Thyroid gland (tissue), 4 donors: ENCODE results near the gene ETV3L.

Experiments used
- CTCF ChIP-seq, 6 experiments: fragments of 200-600 bp in 3 of 6; fragments of 450-650 bp in 3 of 6; sonication (generic) in 3 of 6; IDR thresholded peaks; one replicate each; pipeline ENCODE4 v1.5.1; 2016 to 2019; ENCODE audit warnings: antibody characterized with exemption in 6 of 6, mild to moderate bottlenecking in 2 of 6, inconsistent platforms in 1 of 6, moderate library complexity in 1 of 6
- POLR2A ChIP-seq, 2 donors: fragments of 450-650 bp; IDR thresholded peaks; one replicate each; pipeline ENCODE4 v1.6.1; 2017; ENCODE audit warnings: antibody characterized with exemption in 2 of 2, mild to moderate bottlenecking in 2 of 2, moderate library complexity in 1 of 2

GRCh38 chr1:157110003-157110402 lies 10.4 kb upstream of the ETV3L start:
- TF ChIP-seq CTCF (IDR thresholded peaks at IDR 0.05) = no peak
- TF ChIP-seq POLR2A (IDR thresholded peaks at IDR 0.05) = no peak
